OCI-LY7 (cell line): ENCODE results near the gene NIN.

Experiments
- EZH2phosphoT487 ChIP-seq: fragments of 200-600 bp; sonication (generic); IDR thresholded peaks from 2 replicates; pipeline ENCODE4 v1.6.1; 2018; ENCODE audit warnings: low read depth, borderline replicate concordance, mild to moderate bottlenecking, mixed run types, antibody characterized with exemption, low read length, moderate library complexity, mixed read lengths
- TF ChIP-seq, protein P1 (sequence below): fragments of 200-600 bp; sonication (generic); conservative IDR thresholded peaks from 2 replicates; pipeline ENCODE4 v1.5.1; 2014; ENCODE audit warnings: mild to moderate bottlenecking, antibody characterized with exemption, low read length, moderate library complexity, mixed read lengths

DNA sequence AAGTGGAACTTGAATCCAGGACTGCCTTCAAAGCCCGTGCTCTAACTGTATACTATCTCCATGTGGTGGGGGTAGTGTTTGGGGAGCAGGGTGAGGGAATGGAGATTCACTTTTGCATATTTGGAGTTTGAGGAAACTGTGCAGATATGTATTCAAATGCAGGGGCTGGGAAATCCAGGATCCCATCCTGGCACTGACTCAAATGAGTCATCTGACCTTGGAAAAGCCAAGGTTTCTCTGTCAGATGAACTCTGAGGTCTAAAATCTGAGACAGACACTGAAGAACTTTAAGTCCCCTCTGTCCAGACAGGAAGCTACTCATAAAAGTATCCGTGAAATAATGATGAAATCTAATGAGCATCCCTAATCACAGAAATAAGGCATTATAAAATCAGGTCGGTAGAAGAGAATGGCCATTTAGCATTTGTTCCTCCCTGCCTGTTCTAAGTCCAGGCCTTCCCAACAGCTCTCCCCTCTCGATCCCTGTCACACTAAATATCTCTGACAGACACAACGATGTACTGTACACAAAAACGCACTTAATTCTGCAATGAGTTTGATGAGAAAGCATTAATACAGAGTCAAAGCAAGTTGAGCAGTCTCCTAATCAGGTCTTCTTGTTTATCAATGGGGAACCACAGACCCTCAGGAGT is 14.4 kb downstream of the NIN start:
- TF ChIP-seq, protein P1, sequence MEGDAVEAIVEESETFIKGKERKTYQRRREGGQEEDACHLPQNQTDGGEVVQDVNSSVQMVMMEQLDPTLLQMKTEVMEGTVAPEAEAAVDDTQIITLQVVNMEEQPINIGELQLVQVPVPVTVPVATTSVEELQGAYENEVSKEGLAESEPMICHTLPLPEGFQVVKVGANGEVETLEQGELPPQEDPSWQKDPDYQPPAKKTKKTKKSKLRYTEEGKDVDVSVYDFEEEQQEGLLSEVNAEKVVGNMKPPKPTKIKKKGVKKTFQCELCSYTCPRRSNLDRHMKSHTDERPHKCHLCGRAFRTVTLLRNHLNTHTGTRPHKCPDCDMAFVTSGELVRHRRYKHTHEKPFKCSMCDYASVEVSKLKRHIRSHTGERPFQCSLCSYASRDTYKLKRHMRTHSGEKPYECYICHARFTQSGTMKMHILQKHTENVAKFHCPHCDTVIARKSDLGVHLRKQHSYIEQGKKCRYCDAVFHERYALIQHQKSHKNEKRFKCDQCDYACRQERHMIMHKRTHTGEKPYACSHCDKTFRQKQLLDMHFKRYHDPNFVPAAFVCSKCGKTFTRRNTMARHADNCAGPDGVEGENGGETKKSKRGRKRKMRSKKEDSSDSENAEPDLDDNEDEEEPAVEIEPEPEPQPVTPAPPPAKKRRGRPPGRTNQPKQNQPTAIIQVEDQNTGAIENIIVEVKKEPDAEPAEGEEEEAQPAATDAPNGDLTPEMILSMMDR: no peak
- no peak for TF ChIP-seq EZH2phosphoT487
